Measurements from ENCODE around the gene FGD5. TPM values are rescaled to one million over a fixed set of nuclear protein-coding genes. Genes with fewer than 3 reads are reported as not detected.

Gene FGD5
- total and polyA plus RNA-seq, 2 donors (not counting 1 experiment from before 2014, with no cell fraction given) = 0.03 to 0.50 TPM

GRCh38 chr3:14810070-14810791 is 8.5 kb upstream of the FGD5 start:
- Histone ChIP-seq H3K79me2 (ENCODE audit: control insufficient read depth, insufficient read depth, low read length) (no peaks in the 10 kb centered on the region), H3K4me2 (ENCODE audit: extremely low read depth, insufficient read depth, low read length) (no peak overlapping the region), H3K27me3 (ENCODE audit: control insufficient read depth, insufficient read depth, low read length) (peaks cover 24% of the 10 kb centered on the region), H3K4me3 (replicated peaks in 1 of 4; ENCODE audit: control extremely low read depth in 1 of 4, insufficient read depth in 1 of 4, low read depth in 3 of 4, low read length in 4 of 4) (no peak overlapping the region), H3K4me1 (ENCODE audit: control insufficient read depth, extremely low read depth, insufficient read depth, low read length) (no peaks in the 10 kb centered on the region), H3K9ac (ENCODE audit: insufficient read depth, low read length) (no peak overlapping the region), H3K27ac (ENCODE audit: insufficient read depth, low read length) (no peak overlapping the region), H3K36me3 (ENCODE audit: control insufficient read depth, insufficient read depth, low read length) (no peaks in the 10 kb centered on the region), H3K9me3 (ENCODE audit: control insufficient read depth, insufficient read depth, low read depth, low read length) (no peaks in the 10 kb centered on the region), H2AFZ (ENCODE audit: low read length) (no peak overlapping the region), H4K20me1 (ENCODE audit: control insufficient read depth, extremely low read depth, insufficient read depth, low read length) (no peaks in the 10 kb centered on the region)
- DNase-seq (ENCODE audit: low read depth in 2 of 2) = peak in 1 of 2 donors; percentile 8
- TF ChIP-seq CTCF (conservative IDR thresholded peaks at IDR 0.05 in 1 of 2, IDR thresholded peaks at IDR 0.05 in 1 of 2; ENCODE audit: low read depth in 1 of 2, low read length in 2 of 2) = no peak
- TF ChIP-seq EZH2 (IDR thresholded peaks at IDR 0.05; ENCODE audit: low read length, missing control alignments) = no peak

GRCh38 chr3:14810801-14811661 is 7.7 kb upstream of the FGD5 start:
- H3K27me3 ChIP-seq (ENCODE audit: control insufficient read depth, insufficient read depth, low read length) = peaks cover 24% of the 10 kb centered on the region
- no peak overlapping the region for H3K27ac ChIP-seq (ENCODE audit: insufficient read depth, low read length)
- no peaks in the 10 kb centered on the region for H3K36me3 ChIP-seq (ENCODE audit: control insufficient read depth, insufficient read depth, low read length)
- TF ChIP-seq CTCF (conservative IDR thresholded peaks at IDR 0.05 in 1 of 2, IDR thresholded peaks at IDR 0.05 in 1 of 2; ENCODE audit: low read depth in 1 of 2, low read length in 2 of 2) (no peak), EZH2 (IDR thresholded peaks at IDR 0.05; ENCODE audit: low read length, missing control alignments) (peak; percentile 76)
- peak overlapping the region; percentile 25 for H3K4me2 ChIP-seq (ENCODE audit: extremely low read depth, insufficient read depth, low read length)
- no peaks in the 10 kb centered on the region for H3K4me1 ChIP-seq (ENCODE audit: control insufficient read depth, extremely low read depth, insufficient read depth, low read length)
- no peaks in the 10 kb centered on the region for H3K79me2 ChIP-seq (ENCODE audit: control insufficient read depth, insufficient read depth, low read length)
- H4K20me1 ChIP-seq (ENCODE audit: control insufficient read depth, extremely low read depth, insufficient read depth, low read length) = no peaks in the 10 kb centered on the region
- no peak overlapping the region for H2AFZ ChIP-seq (ENCODE audit: low read length)
- DNase-seq (ENCODE audit: low read depth in 2 of 2) = no peak
- H3K4me3 ChIP-seq (replicated peaks in 1 of 4; ENCODE audit: control extremely low read depth in 1 of 4, insufficient read depth in 1 of 4, low read depth in 3 of 4, low read length in 4 of 4) = no peak overlapping the region
- no peaks in the 10 kb centered on the region for H3K9me3 ChIP-seq (ENCODE audit: control insufficient read depth, insufficient read depth, low read depth, low read length)
- H3K9ac ChIP-seq (ENCODE audit: insufficient read depth, low read length) = no peak overlapping the region

- no peaks in the 10 kb centered on the region for H3K9me3 ChIP-seq (ENCODE audit: control insufficient read depth, insufficient read depth, low read depth, low read length)
- no peak overlapping the region for H3K27ac ChIP-seq (ENCODE audit: insufficient read depth, low read length)
- H3K4me1 ChIP-seq (ENCODE audit: control insufficient read depth, extremely low read depth, insufficient read depth, low read length) = no peaks in the 10 kb centered on the region
- H3K27me3 ChIP-seq (ENCODE audit: control insufficient read depth, insufficient read depth, low read length) = peaks cover 24% of the 10 kb centered on the region
- H3K4me2 ChIP-seq (ENCODE audit: extremely low read depth, insufficient read depth, low read length) = no peak overlapping the region
- H3K9ac ChIP-seq (ENCODE audit: insufficient read depth, low read length) = no peak overlapping the region
- no peak for TF ChIP-seq EZH2 (IDR thresholded peaks at IDR 0.05; ENCODE audit: low read length, missing control alignments)
- TF ChIP-seq CTCF (conservative IDR thresholded peaks at IDR 0.05 in 1 of 2, IDR thresholded peaks at IDR 0.05 in 1 of 2; ENCODE audit: low read depth in 1 of 2, low read length in 2 of 2) = no peak
- H3K4me3 ChIP-seq (replicated peaks in 1 of 4; ENCODE audit: control extremely low read depth in 1 of 4, insufficient read depth in 1 of 4, low read depth in 3 of 4, low read length in 4 of 4) = no peak overlapping the region
- H2AFZ ChIP-seq (ENCODE audit: low read length) = no peak overlapping the region
- no peaks in the 10 kb centered on the region for H3K79me2 ChIP-seq (ENCODE audit: control insufficient read depth, insufficient read depth, low read length)
- H4K20me1 ChIP-seq (ENCODE audit: control insufficient read depth, extremely low read depth, insufficient read depth, low read length) = no peaks in the 10 kb centered on the region
- no peak for DNase-seq (ENCODE audit: low read depth in 2 of 2)
- H3K36me3 ChIP-seq (ENCODE audit: control insufficient read depth, insufficient read depth, low read length) = no peaks in the 10 kb centered on the region
Observed at GRCh38 chr3:14811684-14812083, 7.1 kb upstream of the FGD5 start.
